Subcutaneous abdominal adipose tissue (tissue), 5 donors: Measurements from ENCODE around the gene TFPI.
"Not testable (repeated sequence)": the region's sequence is repeated elsewhere in the genome, so short reads cannot be mapped to it uniquely, and the experiment has no call there.

Source experiments
- H3K27ac ChIP-seq: one replicate; pipeline ENCODE4 v1.7.0; 2013; ENCODE audit warnings: low read depth, mild to moderate bottlenecking, inconsistent platforms, low read length, moderate library complexity
- H3K27me3 ChIP-seq, 5 donors: one replicate each; pipeline ENCODE4 v1.7.0; 2013; ENCODE audit warnings: low read length in 5 of 5, inconsistent platforms in 1 of 5; ENCODE audit not compliant: control insufficient read depth in 5 of 5, insufficient read depth in 4 of 5
- H3K36me3 ChIP-seq, 5 donors: one replicate each; pipeline ENCODE4 v1.7.0; 2013; ENCODE audit warnings: low read length in 5 of 5; ENCODE audit not compliant: control insufficient read depth in 5 of 5, insufficient read depth in 5 of 5
- H3K4me1 ChIP-seq, 5 donors: one replicate each; pipeline ENCODE4 v1.7.0; 2013; ENCODE audit warnings: low read length in 5 of 5, mild to moderate bottlenecking in 3 of 5, moderate library complexity in 1 of 5; ENCODE audit not compliant: control insufficient read depth in 5 of 5, insufficient read depth in 5 of 5
- H3K4me3 ChIP-seq, 5 donors: one replicate each; pipeline ENCODE4 v1.7.0; 2013; ENCODE audit warnings: low read length in 5 of 5, low read depth in 1 of 5
- H3K9ac ChIP-seq, 5 donors: one replicate each; pipeline ENCODE4 v1.7.0; 2013; ENCODE audit warnings: low read length in 5 of 5, mild to moderate bottlenecking in 4 of 5, moderate library complexity in 3 of 5
- H3K9me3 ChIP-seq, 5 donors: one replicate each; pipeline ENCODE4 v1.7.0; 2013; ENCODE audit warnings: low read length in 5 of 5; ENCODE audit not compliant: control insufficient read depth in 5 of 5
- donor health status: healthy.
- donor health status: healthy.
- donor health status: healthy.
- donor health status: healthy.
- donor health status: healthy.

Gene TFPI

GRCh38 chr2:187546762-187547333, 7.4 kb downstream of the TFPI start:
- Histone ChIP-seq H3K36me3 (no peaks in the 10 kb centered on the region), H3K27ac (peak overlapping the region; percentile 80), H3K27me3 (no peaks in the 10 kb centered on the region), H3K4me1 (peaks cover under 1 to 9% (median 6%) of the 10 kb centered on the region in 5 donors), H3K4me3 (no peak overlapping the region), H3K9me3 (no peaks in the 10 kb centered on the region), H3K9ac (no peak overlapping the region)

GRCh38 chr2:187545238-187545751, 8.9 kb downstream of the TFPI start:
- H3K9me3 ChIP-seq, result no peaks in the 10 kb centered on the region
- H3K27ac ChIP-seq, result no peak overlapping the region
- no peaks in the 10 kb centered on the region for H3K36me3 ChIP-seq
- H3K9ac ChIP-seq, result no peak overlapping the region
- no peak overlapping the region for H3K4me3 ChIP-seq
- no peaks in the 10 kb centered on the region for H3K27me3 ChIP-seq
- peaks cover 1 to 15% (median 10%) of the 10 kb centered on the region in 5 donors for H3K4me1 ChIP-seq

- Histone ChIP-seq H3K9me3 (no peaks in the 10 kb centered on the region), H3K36me3 (no peaks in the 10 kb centered on the region), H3K27me3 (no peaks in the 10 kb centered on the region), H3K27ac (peak overlapping the region; percentile 1), H3K4me1 (peaks cover 1 to 15% (median 10%) of the 10 kb centered on the region in 5 donors), H3K9ac (no peak overlapping the region), H3K4me3 (no peak overlapping the region)
These were observed 9.7 kb downstream of the TFPI start for GRCh38 chr2:187544371-187545080.

GRCh38 chr2:187543488-187543887, 10.7 kb downstream of the TFPI start:
- Histone ChIP-seq H3K9me3 (no peaks in the 10 kb centered on the region), H3K4me3 (no peak overlapping the region), H3K27me3 (no peaks in the 10 kb centered on the region), H3K9ac (no peak overlapping the region), H3K4me1 (peaks cover 1 to 15% (median 10%) of the 10 kb centered on the region in 5 donors), H3K36me3 (no peaks in the 10 kb centered on the region), H3K27ac (no peak overlapping the region)

- no peak overlapping the region for H3K4me3 ChIP-seq
- H3K9me3 ChIP-seq, result no peaks in the 10 kb centered on the region
- H3K36me3 ChIP-seq, result no peaks in the 10 kb centered on the region
- H3K27ac ChIP-seq, result peak overlapping the region; percentile 64
- H3K27me3 ChIP-seq, result no peaks in the 10 kb centered on the region
- H3K9ac ChIP-seq, result peak overlapping the region in 1 of 5 donors; percentile 17
- H3K4me1 ChIP-seq, result peaks cover 1 to 14% (median 8%) of the 10 kb centered on the region in 5 donors
These were observed 12.1 kb downstream of the TFPI start for GRCh38 chr2:187542123-187542522.

- peak overlapping the region in 1 of 5 donors; percentile 18 for H3K4me3 ChIP-seq
- no peaks in the 10 kb centered on the region for H3K27me3 ChIP-seq
- H3K9ac ChIP-seq, result peak overlapping the region in 1 of 5 donors; percentile 17
- H3K27ac ChIP-seq, result peak overlapping the region; percentile 64
- no peaks in the 10 kb centered on the region for H3K9me3 ChIP-seq
- H3K36me3 ChIP-seq, result no peaks in the 10 kb centered on the region
- H3K4me1 ChIP-seq, result peaks cover 1 to 12% (median 8%) of the 10 kb centered on the region in 5 donors
These were observed 12.8 kb downstream of the TFPI start for GRCh38 chr2:187541086-187542085.

GRCh38 chr2:187538222-187538621, 16.0 kb downstream of the TFPI start:
- not testable (repeated sequence) for H3K9me3 ChIP-seq, H3K9ac ChIP-seq, H3K27me3 ChIP-seq, H3K36me3 ChIP-seq, H3K4me3 ChIP-seq, H3K27ac ChIP-seq
- peaks cover under 1 to 12% (median 8%) of the 10 kb centered on the region in 5 donors for H3K4me1 ChIP-seq

- not testable (repeated sequence) for H3K27me3 ChIP-seq, H3K9me3 ChIP-seq, H3K4me1 ChIP-seq, H3K27ac ChIP-seq, H3K9ac ChIP-seq, H3K4me3 ChIP-seq, H3K36me3 ChIP-seq
These were observed 18.9 kb downstream of the TFPI start for GRCh38 chr2:187535381-187535780.

- no peaks in the 10 kb centered on the region for H3K9me3 ChIP-seq
- H3K4me3 ChIP-seq, result no peak overlapping the region
- H3K9ac ChIP-seq, result no peak overlapping the region
- no peak overlapping the region for H3K27ac ChIP-seq
- no peaks in the 10 kb centered on the region for H3K27me3 ChIP-seq
- H3K36me3 ChIP-seq, result no peaks in the 10 kb centered on the region
- no peaks in the 10 kb centered on the region for H3K4me1 ChIP-seq
These were observed 21.7 kb downstream of the TFPI start for GRCh38 chr2:187532333-187533120.
